H1 (cell line): ENCODE results near the gene EIF4E2. TPM values are rescaled to one million over a fixed set of nuclear protein-coding genes. Genes with fewer than 3 reads are reported as not detected.

ENCODE experiments used
- CTCF ChIA-PET: fragments of 300-600 bp; sonication (Branson Sonifier 250); formaldehyde crosslinking; loops from one replicate; lab custom pipeline; 2021; ENCODE audit not compliant: partially characterized antibody; lab: Charles Lee
- POLR2A ChIA-PET: fragments of 300-600 bp; sonication (Branson Sonifier 250); formaldehyde crosslinking; loops from one replicate; lab custom pipeline; 2021; ENCODE audit warnings: inconsistent platforms; ENCODE audit not compliant: partially characterized antibody; lab: Charles Lee
- DNase-seq, 2 experiments: peaks; one replicate each; pipeline versions ENCODE4 v3.0.0 to v3.0.0-alpha.2; 2010 to 2022; ENCODE audit warnings: low spot score in 2 of 2, low read depth in 1 of 2, mixed read lengths in 1 of 2
- FAIRE-seq: peaks from 2 replicates; lab custom pipeline; 2011; peaks lifted over from hg19 to GRCh38; lab: Jason Lieb, UNC
- H2AFZ ChIP-seq: 2 replicates; pipeline ENCODE4 v1.8.1; 2012; ENCODE audit warnings: low read length, inconsistent platforms
- H2AK5ac ChIP-seq: 2 replicates; pipeline ENCODE4 v1.6.1; 2013; ENCODE audit warnings: low read depth, low read length
- H2BK120ac ChIP-seq: replicated peaks from 2 replicates; pipeline ENCODE3; 2013; ENCODE audit warnings: low read depth, low read length, inconsistent platforms
- H2BK12ac ChIP-seq: 2 replicates; pipeline ENCODE4 v1.6.1; 2013; ENCODE audit warnings: low read depth, low read length
- H2BK15ac ChIP-seq: 2 replicates; pipeline ENCODE4 v1.6.1; 2013; ENCODE audit warnings: low read length
- H2BK20ac ChIP-seq: 2 replicates; pipeline ENCODE4 v1.6.1; 2013; ENCODE audit warnings: low read length
- H2BK5ac ChIP-seq: 2 replicates; pipeline ENCODE4 v1.6.1; 2013; ENCODE audit warnings: low read depth, low read length
- H3K14ac ChIP-seq: 2 replicates; pipeline ENCODE4 v1.6.1; 2013; ENCODE audit warnings: inconsistent platforms; ENCODE audit not compliant: insufficient read length
- H3K18ac ChIP-seq: 2 replicates; pipeline ENCODE4 v1.6.1; 2013; ENCODE audit warnings: low read length; ENCODE audit errors: extremely low read depth
- H3K23ac ChIP-seq: 2 replicates; pipeline ENCODE4 v1.6.1; 2013; ENCODE audit warnings: inconsistent platforms; ENCODE audit not compliant: insufficient read length
- H3K23me2 ChIP-seq: 2 replicates; pipeline ENCODE4 v1.6.1; 2013; ENCODE audit warnings: low read depth, low read length
- H3K27ac ChIP-seq: 2 replicates; pipeline ENCODE4 v1.6.1; 2011; ENCODE audit warnings: low read depth, low read length, inconsistent platforms
- H3K27me3 ChIP-seq, 4 experiments: replicated peaks in 1 of 4; 1 replicate in 1 of 4; 2 replicates in 3 of 4; pipeline versions ENCODE4 v1.6.1 to v1.8.1; 2011 to 2013; ENCODE audit warnings: low read length in 3 of 4, mild to moderate bottlenecking in 3 of 4, inconsistent platforms in 2 of 4, mixed read lengths in 2 of 4, moderate library complexity in 1 of 4; ENCODE audit not compliant: control insufficient read depth in 3 of 4, insufficient read depth in 3 of 4; ENCODE audit errors: extremely low read depth in 1 of 4
- H3K36me3 ChIP-seq, 4 experiments: 2 replicates each; pipeline versions ENCODE4 v1.6.1 to v1.8.1; 2011 to 2013; ENCODE audit warnings: mild to moderate bottlenecking in 4 of 4, low read length in 3 of 4, moderate library complexity in 2 of 4, control low read depth in 1 of 4, inconsistent platforms in 1 of 4; ENCODE audit not compliant: insufficient read depth in 4 of 4, control insufficient read depth in 2 of 4
- H3K4ac ChIP-seq: replicated peaks from 2 replicates; pipeline ENCODE3; 2013; ENCODE audit warnings: low read length, low read depth, mixed read lengths, inconsistent platforms; ENCODE audit not compliant: insufficient read length
- H3K4me1 ChIP-seq, 4 experiments: replicated peaks in 1 of 4; 1 replicate in 1 of 4; 2 replicates in 3 of 4; pipeline versions ENCODE4 v1.6.1 to v1.8.1; 2011 to 2013; ENCODE audit warnings: low read length in 3 of 4, inconsistent platforms in 2 of 4, mixed read lengths in 1 of 4; ENCODE audit not compliant: insufficient read depth in 4 of 4, control insufficient read depth in 3 of 4
- H3K4me2 ChIP-seq, 2 experiments: 2 replicates each; pipeline versions ENCODE4 v1.6.1 to v1.8.1; 2011 to 2013; ENCODE audit warnings: low read depth in 2 of 2, low read length in 2 of 2, control low read depth in 1 of 2, inconsistent platforms in 1 of 2, mild to moderate bottlenecking in 1 of 2; ENCODE audit not compliant: insufficient read depth in 1 of 2
- H3K4me3 ChIP-seq, 4 experiments: fragments of 200-600, 300-600 bp in 1 of 4; sonication (generic), shearing (Covaris generic), sonication (Bioruptor Twin) in 1 of 4; 2 replicates each; pipeline versions ENCODE4 v1.5.1 to v1.8.1; 2011 to 2016; ENCODE audit warnings: low read length in 4 of 4, low read depth in 3 of 4, control low read depth in 2 of 4, inconsistent platforms in 2 of 4, mild to moderate bottlenecking in 2 of 4, mixed read lengths in 1 of 4, moderate library complexity in 1 of 4; ENCODE audit not compliant: insufficient read depth in 2 of 4; ENCODE audit errors: extremely low read depth in 1 of 4
- H3K56ac ChIP-seq: replicated peaks from 2 replicates; pipeline ENCODE3; 2013; ENCODE audit warnings: low read depth, mild to moderate bottlenecking, mixed read lengths, low read length, inconsistent platforms; ENCODE audit not compliant: insufficient read length
- H3K79me1 ChIP-seq: 2 replicates; pipeline ENCODE4 v1.6.1; 2013; ENCODE audit warnings: low read depth, low read length, control low read depth
- H3K79me2 ChIP-seq, 2 experiments: 2 replicates each; pipeline versions ENCODE4 v1.6.1 to v1.8.1; 2012 to 2013; ENCODE audit warnings: low read length in 2 of 2, mild to moderate bottlenecking in 2 of 2, inconsistent platforms in 1 of 2; ENCODE audit not compliant: insufficient read depth in 2 of 2, control insufficient read depth in 1 of 2
- H3K9ac ChIP-seq, 4 experiments: replicated peaks in 1 of 4; 1 replicate in 1 of 4; 2 replicates in 3 of 4; pipeline versions ENCODE4 v1.6.1 to v1.8.1; 2011 to 2013; ENCODE audit warnings: low read depth in 3 of 4, low read length in 3 of 4, control low read depth in 2 of 4, mild to moderate bottlenecking in 2 of 4, moderate library complexity in 2 of 4, inconsistent platforms in 1 of 4; ENCODE audit errors: extremely low read depth in 1 of 4
- H3K9me3 ChIP-seq, 2 experiments: 2 replicates each; pipeline versions ENCODE4 v1.6.1 to v1.8.1; 2012 to 2013; ENCODE audit warnings: mild to moderate bottlenecking in 2 of 2, moderate library complexity in 2 of 2, control low read depth in 1 of 2, inconsistent platforms in 1 of 2, low read depth in 1 of 2, low read length in 1 of 2, mixed read lengths in 1 of 2; ENCODE audit not compliant: insufficient read depth in 2 of 2
- H4K20me1 ChIP-seq, 2 experiments: replicated peaks in 1 of 2; 2 replicates each; pipeline versions ENCODE3 to v1.8.1; 2011 to 2013; ENCODE audit warnings: inconsistent platforms in 2 of 2, low read length in 2 of 2, mild to moderate bottlenecking in 1 of 2; ENCODE audit not compliant: insufficient read depth in 2 of 2, control insufficient read depth in 1 of 2
- H4K5ac ChIP-seq: 2 replicates; pipeline ENCODE4 v1.6.1; 2013; ENCODE audit warnings: low read length, low read depth, mixed read lengths, inconsistent platforms; ENCODE audit not compliant: insufficient read length
- H4K8ac ChIP-seq: 2 replicates; pipeline ENCODE4 v1.8.0; 2013; ENCODE audit warnings: mild to moderate bottlenecking, moderate library complexity, low read length, inconsistent platforms; ENCODE audit not compliant: insufficient read depth; ENCODE audit errors: extremely low read depth
- H4K91ac ChIP-seq: replicated peaks from 2 replicates; pipeline ENCODE3; 2013; ENCODE audit warnings: low read length, mixed read lengths, inconsistent platforms; ENCODE audit not compliant: insufficient read length
- EP300 ChIP-seq, 2 experiments: IDR thresholded peaks; 1 replicate in 1 of 2; 2 replicates in 1 of 2; pipeline ENCODE4 v1.6.1; 2011 to 2012; ENCODE audit warnings: low read depth in 2 of 2, low read length in 2 of 2, mild to moderate bottlenecking in 2 of 2, borderline replicate concordance in 1 of 2, inconsistent platforms in 1 of 2, moderate library complexity in 1 of 2
- KDM4A ChIP-seq: IDR thresholded peaks from one replicate; pipeline ENCODE4 v1.7.1; 2012; ENCODE audit warnings: low read depth, mild to moderate bottlenecking, moderate library complexity, low read length, inconsistent platforms; ENCODE audit not compliant: severe bottlenecking
- NRF1 ChIP-seq: IDR thresholded peaks from 2 replicates; pipeline ENCODE4 v1.6.1; 2011; ENCODE audit warnings: mild to moderate bottlenecking, low read depth, low read length, improper control_type of control experiment
- PHF8 ChIP-seq: fragments of 200-600 bp; sonication (generic); conservative IDR thresholded peaks from 2 replicates; pipeline ENCODE4 v1.7.1; 2012; ENCODE audit warnings: low read depth, mild to moderate bottlenecking, inconsistent platforms, low read length, moderate library complexity
- SP1 ChIP-seq: IDR thresholded peaks from 2 replicates; pipeline ENCODE4 v1.6.1; 2011; ENCODE audit warnings: low read depth, low read length
- SRF ChIP-seq: IDR thresholded peaks from 2 replicates; pipeline ENCODE4 v1.6.1; 2011; ENCODE audit warnings: mild to moderate bottlenecking, low read depth, low read length, moderate library complexity
- TEAD4 ChIP-seq: IDR thresholded peaks from 2 replicates; pipeline ENCODE4 v1.6.1; 2012; ENCODE audit warnings: low read depth, low read length, inconsistent platforms, mixed read lengths
- WGBS, 2 experiments: shearing (Covaris generic) in 1 of 2; methylation state at CpG; one replicate each; pipeline versions ENCODE4 v1.1.6 to v1.1.7; 2013 to 2015; ENCODE audit warnings: low lambda C conversion rate in 2 of 2, mixed read lengths in 2 of 2, inconsistent platforms in 1 of 2, low coverage in 1 of 2, missing lambda C conversion rate in 1 of 2; ENCODE audit not compliant: insufficient replicate concordance in 2 of 2, insufficient coverage in 1 of 2, insufficient read length in 1 of 2; ENCODE audit errors: extremely low coverage in 1 of 2, missing lambda C conversion rate in 1 of 2; 5-methylcytosine and 5-hydroxymethylcytosine counted together
- polyA plus RNA-seq, 7 experiments: library from polyadenylated mRNA; depleted of rRNA in 3 of 7; stranded (reverse) in 5 of 7; unstranded in 2 of 7; fragments of >200 nt in 5 of 7; fragments of 200-250 nt in 2 of 7; gene quantifications; 1 replicate in 5 of 7; 2 replicates in 1 of 7; 4 replicates in 1 of 7; pipeline versions ENCODE4 v1.2.1 to v1.2.3, GENCODE V29; 2011 to 2013; ENCODE audit warnings: missing spikeins in 2 of 7, mixed read lengths in 2 of 7
- total RNA-seq: library from RNA; stranded (reverse); fragmentation: NEBNext Ultra II Directional; extraction: Animal tissue kit (Norgen Biotek cat#: 25700); gene quantifications from 2 replicates; pipeline ENCODE4 v1.2.1, GENCODE V29; 2021

EIF4E2 gene
- total and polyA plus RNA-seq, 2 of the 8 experiments (the other 6 are each of a cell fraction or from before 2014, with no cell fraction given) = 39.4 to 114 TPM

GRCh38 chr2:232520489-232520888, 30.0 kb upstream of the EIF4E2 start:
- no peak overlapping the region for H2BK12ac ChIP-seq
- H3K14ac ChIP-seq = no peak overlapping the region
- no peak overlapping the region for H3K23ac ChIP-seq
- no peak for FAIRE-seq
- no peak overlapping the region for H3K27ac ChIP-seq
- peaks cover 3 to 4% of the 10 kb centered on the region in 2 experiments for H4K20me1 ChIP-seq
- no peak overlapping the region for H4K91ac ChIP-seq
- H4K5ac ChIP-seq = no peak overlapping the region
- H3K27me3 ChIP-seq = peaks cover 19 to 43% (median 37%) of the 10 kb centered on the region in 4 experiments
- H2AFZ ChIP-seq = no peak overlapping the region
- H3K18ac ChIP-seq = no peak overlapping the region
- 84% methylated on average over 13 of the region's 15 CpGs; no CpG with 5 or more reads in 1 of the 2 experiments for WGBS, 2 experiments
- no peak overlapping the region for H2AK5ac ChIP-seq
- H3K79me1 ChIP-seq = no peaks in the 10 kb centered on the region
- POLR2A ChIA-PET = interaction anchor here (0.5 to 1.7 kb wide), 4 partner anchors 12 to 129 kb away, joined by 3 to 5 read pairs (median 4); partner anchors contain the start of genes EIF4E2 and TIGD1
- H3K56ac ChIP-seq = no peak overlapping the region
- no peak overlapping the region for H2BK20ac ChIP-seq
- H3K4me3 ChIP-seq = no peak overlapping the region
- no peak overlapping the region for H3K4ac ChIP-seq
- no peaks in the 10 kb centered on the region for H3K36me3 ChIP-seq
- no peak overlapping the region for H2BK15ac ChIP-seq
- H3K9ac ChIP-seq = no peak overlapping the region
- CTCF ChIA-PET = interaction anchor here (0.7 to 10.6 kb wide), 30 partner anchors 11 to 194 kb away, joined by 3 to 176 read pairs (median 6); partner anchors contain the start of gene CHRNG
- no peak overlapping the region for H2BK5ac ChIP-seq
- peaks cover 10% of the 10 kb centered on the region; the same call in 1 of the 2 replicates for H3K23me2 ChIP-seq
- no peak for DNase-seq
- H3K9me3 ChIP-seq = no peaks in the 10 kb centered on the region
- H2BK120ac ChIP-seq = no peak overlapping the region
- H3K79me2 ChIP-seq = no peaks in the 10 kb centered on the region
- no peak overlapping the region for H4K8ac ChIP-seq
- no peak for TF ChIP-seq KDM4A
- TF ChIP-seq TEAD4 = no peak
- TF ChIP-seq PHF8 = no peak
- TF ChIP-seq SP1 = peak; percentile 31; the same call in 1 of the 2 replicates
- TF ChIP-seq EP300 (IDR thresholded peaks at IDR 0.05; ENCODE audit: borderline replicate concordance in 1 of 2, low read depth in 2 of 2, low read length in 2 of 2) = no peak
- TF ChIP-seq SRF = no peak
- no peak for TF ChIP-seq NRF1
- no peak overlapping the region for H3K4me2 ChIP-seq
- peaks cover 0 to 22% (median 7%) of the 10 kb centered on the region in 4 experiments; a peak in 5 of 7 replicates for H3K4me1 ChIP-seq
